Keratinocyte (primary cell): ENCODE measurements around the gene PCNX1. TPM values are rescaled to one million over a fixed set of nuclear protein-coding genes. Genes with fewer than 3 reads are reported as not detected.

ENCODE experiments used
- DNase-seq: peaks from one replicate; pipeline ENCODE4 v3.0.0-alpha.2; 2011; ENCODE audit warnings: low read depth, missing footprints, low spot score
- FAIRE-seq: peaks from 2 replicates; lab custom pipeline; 2011; peaks lifted over from hg19 to GRCh38; lab: Jason Lieb, UNC
- H2AFZ ChIP-seq: 2 replicates; pipeline ENCODE4 v1.6.0; 2012; ENCODE audit warnings: low read length, control low read depth, inconsistent platforms; ENCODE audit not compliant: control insufficient read depth
- H3K27ac ChIP-seq: 2 replicates; pipeline ENCODE4 v1.5.1; 2011; ENCODE audit warnings: low read length; ENCODE audit not compliant: control insufficient read depth, insufficient read depth
- H3K27me3 ChIP-seq: 3 replicates; pipeline ENCODE4 v1.6.0; 2011; ENCODE audit warnings: low read length; ENCODE audit not compliant: control insufficient read depth, insufficient read depth; ENCODE audit errors: extremely low read depth
- H3K36me3 ChIP-seq, 2 experiments: 2 replicates in 1 of 2; 3 replicates in 1 of 2; pipeline ENCODE4 v1.5.1; 2011; ENCODE audit warnings: low read length in 2 of 2, mild to moderate bottlenecking in 1 of 2; ENCODE audit not compliant: control insufficient read depth in 2 of 2, insufficient read depth in 2 of 2; ENCODE audit errors: extremely low read depth in 1 of 2
- H3K4me1 ChIP-seq: 3 replicates; pipeline ENCODE4 v1.5.1; 2011; ENCODE audit warnings: low read length; ENCODE audit not compliant: control insufficient read depth, insufficient read depth; ENCODE audit errors: extremely low read depth
- H3K4me2 ChIP-seq: 3 replicates; pipeline ENCODE4 v1.6.0; 2011; ENCODE audit warnings: low read depth, low read length; ENCODE audit not compliant: control insufficient read depth, insufficient read depth; ENCODE audit errors: extremely low read depth
- H3K4me3 ChIP-seq, 3 experiments: fragments of 200-600 bp in 1 of 3; sonication (generic) in 1 of 3; 2 replicates in 2 of 3; 3 replicates in 1 of 3; pipeline ENCODE4 v1.5.1; 2011 to 2016; ENCODE audit warnings: low read length in 3 of 3, mild to moderate bottlenecking in 3 of 3, control low read depth in 2 of 3, inconsistent platforms in 1 of 3, low read depth in 1 of 3, mixed read lengths in 1 of 3, mixed run types in 1 of 3, moderate library complexity in 1 of 3; ENCODE audit not compliant: control insufficient read depth in 2 of 3, insufficient read depth in 2 of 3; ENCODE audit errors: extremely low read depth in 1 of 3
- H3K79me2 ChIP-seq: 2 replicates; pipeline ENCODE4 v1.6.0; 2012; ENCODE audit warnings: low read length; ENCODE audit not compliant: control insufficient read depth, insufficient read depth
- H3K9ac ChIP-seq: 3 replicates; pipeline ENCODE4 v1.6.0; 2011; ENCODE audit warnings: low read length; ENCODE audit not compliant: control insufficient read depth, insufficient read depth; ENCODE audit errors: extremely low read depth
- H3K9me1 ChIP-seq: 3 replicates; pipeline ENCODE4 v1.6.0; 2011; ENCODE audit warnings: low read length; ENCODE audit not compliant: control insufficient read depth, insufficient read depth; ENCODE audit errors: extremely low read depth
- H3K9me3 ChIP-seq: 2 replicates; pipeline ENCODE4 v1.5.1; 2012; ENCODE audit warnings: low read depth, low read length; ENCODE audit not compliant: control insufficient read depth
- H4K20me1 ChIP-seq: 3 replicates; pipeline ENCODE4 v1.6.0; 2011; ENCODE audit warnings: low read length; ENCODE audit not compliant: control insufficient read depth, insufficient read depth; ENCODE audit errors: extremely low read depth
- EZH2 ChIP-seq: IDR thresholded peaks from one replicate; pipeline ENCODE4 v1.6.1; 2012; ENCODE audit warnings: inconsistent platforms, mild to moderate bottlenecking, low read length, moderate library complexity
- dilution Hi-C: fragments of 300-500 bp; cut with MboI; formaldehyde crosslinking; loops from one replicate; pipeline ENCODE4 v1.7.0; 2020; ENCODE audit warnings: low sequenced_read_pairs; ENCODE audit not compliant: extremely low pct_ligation_motif_present
- polyA plus RNA-seq, 5 experiments: library from polyadenylated mRNA; depleted of rRNA in 3 of 5; stranded (reverse) in 3 of 5; stranded (forward) in 1 of 5; unstranded in 1 of 5; fragments of >200 nt; gene quantifications; 1 replicate in 1 of 5; 2 replicates in 3 of 5; 3 replicates in 1 of 5; pipeline versions ENCODE4 v1.2.1 to v1.2.3, GENCODE V29; 2011 to 2012; ENCODE audit warnings: missing spikeins in 2 of 5, low read depth in 1 of 5, low replicate concordance in 1 of 5
- TF ChIP-seq, protein P1 (sequence below), 3 experiments: IDR thresholded peaks in 1 of 3; conservative IDR thresholded peaks in 1 of 3; optimal IDR thresholded peaks in 1 of 3; 2 replicates in 2 of 3; 3 replicates in 1 of 3; pipeline versions ENCODE3 to v1.5.1; 2011; ENCODE audit warnings: low read length in 3 of 3, mild to moderate bottlenecking in 3 of 3, moderate library complexity in 2 of 3, control low read depth in 1 of 3, inconsistent platforms in 1 of 3; ENCODE audit not compliant: insufficient read depth in 2 of 3; ENCODE audit errors: extremely low read depth in 1 of 3

Gene PCNX1
- polyA plus RNA-seq, 1 donor (not counting 4 experiments of a cell fraction or from before 2014, with no cell fraction given), result 39.8 TPM

- Histone ChIP-seq H3K4me1 (peaks cover 8% of the 10 kb centered on the region), H3K9me1 (no peaks in the 10 kb centered on the region), H4K20me1 (no peaks in the 10 kb centered on the region), H3K79me2 (no peaks in the 10 kb centered on the region), H3K9ac (no peak overlapping the region), H3K27ac (no peak overlapping the region), H3K9me3 (peaks cover 3% of the 10 kb centered on the region), H3K27me3 (no peaks in the 10 kb centered on the region), H3K4me2 (peak overlapping the region; percentile 1), H3K4me3 (peak overlapping the region in 1 of 3 experiments; percentile 3), H2AFZ (no peak overlapping the region), H3K36me3 (peaks cover 22 to 30% of the 10 kb centered on the region in 2 experiments)
- TF ChIP-seq, protein P1, sequence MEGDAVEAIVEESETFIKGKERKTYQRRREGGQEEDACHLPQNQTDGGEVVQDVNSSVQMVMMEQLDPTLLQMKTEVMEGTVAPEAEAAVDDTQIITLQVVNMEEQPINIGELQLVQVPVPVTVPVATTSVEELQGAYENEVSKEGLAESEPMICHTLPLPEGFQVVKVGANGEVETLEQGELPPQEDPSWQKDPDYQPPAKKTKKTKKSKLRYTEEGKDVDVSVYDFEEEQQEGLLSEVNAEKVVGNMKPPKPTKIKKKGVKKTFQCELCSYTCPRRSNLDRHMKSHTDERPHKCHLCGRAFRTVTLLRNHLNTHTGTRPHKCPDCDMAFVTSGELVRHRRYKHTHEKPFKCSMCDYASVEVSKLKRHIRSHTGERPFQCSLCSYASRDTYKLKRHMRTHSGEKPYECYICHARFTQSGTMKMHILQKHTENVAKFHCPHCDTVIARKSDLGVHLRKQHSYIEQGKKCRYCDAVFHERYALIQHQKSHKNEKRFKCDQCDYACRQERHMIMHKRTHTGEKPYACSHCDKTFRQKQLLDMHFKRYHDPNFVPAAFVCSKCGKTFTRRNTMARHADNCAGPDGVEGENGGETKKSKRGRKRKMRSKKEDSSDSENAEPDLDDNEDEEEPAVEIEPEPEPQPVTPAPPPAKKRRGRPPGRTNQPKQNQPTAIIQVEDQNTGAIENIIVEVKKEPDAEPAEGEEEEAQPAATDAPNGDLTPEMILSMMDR (optimal IDR thresholded peaks at IDR 0.05 in 1 of 3, IDR thresholded peaks at IDR 0.05 in 1 of 3, conservative IDR thresholded peaks at IDR 0.05 in 1 of 3; ENCODE audit: extremely low read depth in 1 of 3, insufficient read depth in 2 of 3, low read length in 3 of 3), result no peak
- no peak for TF ChIP-seq EZH2
- dilution Hi-C loops, result no loop called here
- no peak for DNase-seq
- peak; percentile 66 for FAIRE-seq
Observed at GRCh38 chr14:71076462-71077092, 169.3 kb downstream of the PCNX1 start.

GRCh38 chr14:71078500-71078899 lies 171.2 kb downstream of the PCNX1 start:
- Histone ChIP-seq H3K27me3 (no peaks in the 10 kb centered on the region), H3K27ac (no peak overlapping the region), H3K36me3 (peaks cover 20 to 28% of the 10 kb centered on the region in 2 experiments), H3K9me1 (no peaks in the 10 kb centered on the region), H3K4me3 (no peak overlapping the region), H3K4me2 (no peak overlapping the region), H3K9ac (no peak overlapping the region), H4K20me1 (no peaks in the 10 kb centered on the region), H3K79me2 (no peaks in the 10 kb centered on the region), H2AFZ (no peak overlapping the region), H3K9me3 (peaks cover 3% of the 10 kb centered on the region), H3K4me1 (peaks cover 8% of the 10 kb centered on the region)
- dilution Hi-C loops, result no loop called here
- DNase-seq (no peak), FAIRE-seq (no peak)
- TF ChIP-seq, protein P1 (optimal IDR thresholded peaks at IDR 0.05 in 1 of 3, IDR thresholded peaks at IDR 0.05 in 1 of 3, conservative IDR thresholded peaks at IDR 0.05 in 1 of 3; ENCODE audit: extremely low read depth in 1 of 3, insufficient read depth in 2 of 3, low read length in 3 of 3), result no peak
- no peak for TF ChIP-seq EZH2
